ENCODE data around the gene TEAD1. TPM values are rescaled to one million over a fixed set of nuclear protein-coding genes. Genes with fewer than 3 reads are reported as not detected.

Gene TEAD1
- total and polyA plus RNA-seq, 9 of the 15 experiments (the other 6 are each of a cell fraction or from before 2014, with no cell fraction given), result 1.7 to 17.7 (median 10.8) TPM

DNA sequence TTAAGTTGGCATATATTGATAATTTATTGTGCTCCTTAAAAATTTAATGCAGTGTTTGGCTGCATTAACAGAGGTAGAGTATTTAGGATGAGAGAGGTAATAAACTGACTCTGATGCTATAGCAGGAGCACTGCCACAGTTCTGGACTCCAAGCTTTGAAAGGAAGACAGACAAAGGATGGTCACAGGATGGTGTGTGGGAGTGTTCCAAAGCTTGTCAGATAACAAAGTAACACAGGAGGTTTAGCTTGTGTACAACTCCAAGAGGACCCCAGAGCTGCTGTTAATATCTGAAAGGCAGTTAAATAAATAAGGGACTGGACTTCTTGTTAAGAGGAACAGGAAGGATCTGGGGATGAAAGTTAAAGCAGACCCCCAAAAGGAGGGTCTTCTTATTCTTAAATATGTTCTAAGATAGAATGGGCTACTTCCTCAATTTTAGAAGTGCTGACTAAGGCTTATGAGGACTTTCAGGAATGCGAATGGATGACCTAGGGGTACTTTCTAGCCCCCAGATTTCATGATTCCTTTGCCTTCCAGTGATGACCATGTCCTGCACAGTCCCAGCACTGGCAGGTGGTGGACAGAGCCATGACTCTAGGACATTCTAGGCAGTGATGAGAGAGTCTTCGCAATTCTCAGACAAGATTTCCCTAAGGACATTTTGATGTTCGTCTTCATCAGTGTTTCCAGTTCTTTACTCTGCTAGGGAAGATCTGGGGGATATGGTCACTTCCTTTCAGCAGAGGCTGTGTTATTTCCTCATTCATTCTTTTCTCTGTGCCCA is 185.8 kb downstream of the TEAD1 start (continued):
- TF ChIP-seq, protein P1, sequence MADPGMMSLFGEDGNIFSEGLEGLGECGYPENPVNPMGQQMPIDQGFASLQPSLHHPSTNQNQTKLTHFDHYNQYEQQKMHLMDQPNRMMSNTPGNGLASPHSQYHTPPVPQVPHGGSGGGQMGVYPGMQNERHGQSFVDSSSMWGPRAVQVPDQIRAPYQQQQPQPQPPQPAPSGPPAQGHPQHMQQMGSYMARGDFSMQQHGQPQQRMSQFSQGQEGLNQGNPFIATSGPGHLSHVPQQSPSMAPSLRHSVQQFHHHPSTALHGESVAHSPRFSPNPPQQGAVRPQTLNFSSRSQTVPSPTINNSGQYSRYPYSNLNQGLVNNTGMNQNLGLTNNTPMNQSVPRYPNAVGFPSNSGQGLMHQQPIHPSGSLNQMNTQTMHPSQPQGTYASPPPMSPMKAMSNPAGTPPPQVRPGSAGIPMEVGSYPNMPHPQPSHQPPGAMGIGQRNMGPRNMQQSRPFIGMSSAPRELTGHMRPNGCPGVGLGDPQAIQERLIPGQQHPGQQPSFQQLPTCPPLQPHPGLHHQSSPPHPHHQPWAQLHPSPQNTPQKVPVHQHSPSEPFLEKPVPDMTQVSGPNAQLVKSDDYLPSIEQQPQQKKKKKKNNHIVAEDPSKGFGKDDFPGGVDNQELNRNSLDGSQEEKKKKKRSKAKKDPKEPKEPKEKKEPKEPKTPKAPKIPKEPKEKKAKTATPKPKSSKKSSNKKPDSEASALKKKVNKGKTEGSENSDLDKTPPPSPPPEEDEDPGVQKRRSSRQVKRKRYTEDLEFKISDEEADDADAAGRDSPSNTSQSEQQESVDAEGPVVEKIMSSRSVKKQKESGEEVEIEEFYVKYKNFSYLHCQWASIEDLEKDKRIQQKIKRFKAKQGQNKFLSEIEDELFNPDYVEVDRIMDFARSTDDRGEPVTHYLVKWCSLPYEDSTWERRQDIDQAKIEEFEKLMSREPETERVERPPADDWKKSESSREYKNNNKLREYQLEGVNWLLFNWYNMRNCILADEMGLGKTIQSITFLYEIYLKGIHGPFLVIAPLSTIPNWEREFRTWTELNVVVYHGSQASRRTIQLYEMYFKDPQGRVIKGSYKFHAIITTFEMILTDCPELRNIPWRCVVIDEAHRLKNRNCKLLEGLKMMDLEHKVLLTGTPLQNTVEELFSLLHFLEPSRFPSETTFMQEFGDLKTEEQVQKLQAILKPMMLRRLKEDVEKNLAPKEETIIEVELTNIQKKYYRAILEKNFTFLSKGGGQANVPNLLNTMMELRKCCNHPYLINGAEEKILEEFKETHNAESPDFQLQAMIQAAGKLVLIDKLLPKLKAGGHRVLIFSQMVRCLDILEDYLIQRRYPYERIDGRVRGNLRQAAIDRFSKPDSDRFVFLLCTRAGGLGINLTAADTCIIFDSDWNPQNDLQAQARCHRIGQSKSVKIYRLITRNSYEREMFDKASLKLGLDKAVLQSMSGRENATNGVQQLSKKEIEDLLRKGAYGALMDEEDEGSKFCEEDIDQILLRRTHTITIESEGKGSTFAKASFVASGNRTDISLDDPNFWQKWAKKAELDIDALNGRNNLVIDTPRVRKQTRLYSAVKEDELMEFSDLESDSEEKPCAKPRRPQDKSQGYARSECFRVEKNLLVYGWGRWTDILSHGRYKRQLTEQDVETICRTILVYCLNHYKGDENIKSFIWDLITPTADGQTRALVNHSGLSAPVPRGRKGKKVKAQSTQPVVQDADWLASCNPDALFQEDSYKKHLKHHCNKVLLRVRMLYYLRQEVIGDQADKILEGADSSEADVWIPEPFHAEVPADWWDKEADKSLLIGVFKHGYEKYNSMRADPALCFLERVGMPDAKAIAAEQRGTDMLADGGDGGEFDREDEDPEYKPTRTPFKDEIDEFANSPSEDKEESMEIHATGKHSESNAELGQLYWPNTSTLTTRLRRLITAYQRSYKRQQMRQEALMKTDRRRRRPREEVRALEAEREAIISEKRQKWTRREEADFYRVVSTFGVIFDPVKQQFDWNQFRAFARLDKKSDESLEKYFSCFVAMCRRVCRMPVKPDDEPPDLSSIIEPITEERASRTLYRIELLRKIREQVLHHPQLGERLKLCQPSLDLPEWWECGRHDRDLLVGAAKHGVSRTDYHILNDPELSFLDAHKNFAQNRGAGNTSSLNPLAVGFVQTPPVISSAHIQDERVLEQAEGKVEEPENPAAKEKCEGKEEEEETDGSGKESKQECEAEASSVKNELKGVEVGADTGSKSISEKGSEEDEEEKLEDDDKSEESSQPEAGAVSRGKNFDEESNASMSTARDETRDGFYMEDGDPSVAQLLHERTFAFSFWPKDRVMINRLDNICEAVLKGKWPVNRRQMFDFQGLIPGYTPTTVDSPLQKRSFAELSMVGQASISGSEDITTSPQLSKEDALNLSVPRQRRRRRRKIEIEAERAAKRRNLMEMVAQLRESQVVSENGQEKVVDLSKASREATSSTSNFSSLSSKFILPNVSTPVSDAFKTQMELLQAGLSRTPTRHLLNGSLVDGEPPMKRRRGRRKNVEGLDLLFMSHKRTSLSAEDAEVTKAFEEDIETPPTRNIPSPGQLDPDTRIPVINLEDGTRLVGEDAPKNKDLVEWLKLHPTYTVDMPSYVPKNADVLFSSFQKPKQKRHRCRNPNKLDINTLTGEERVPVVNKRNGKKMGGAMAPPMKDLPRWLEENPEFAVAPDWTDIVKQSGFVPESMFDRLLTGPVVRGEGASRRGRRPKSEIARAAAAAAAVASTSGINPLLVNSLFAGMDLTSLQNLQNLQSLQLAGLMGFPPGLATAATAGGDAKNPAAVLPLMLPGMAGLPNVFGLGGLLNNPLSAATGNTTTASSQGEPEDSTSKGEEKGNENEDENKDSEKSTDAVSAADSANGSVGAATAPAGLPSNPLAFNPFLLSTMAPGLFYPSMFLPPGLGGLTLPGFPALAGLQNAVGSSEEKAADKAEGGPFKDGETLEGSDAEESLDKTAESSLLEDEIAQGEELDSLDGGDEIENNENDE (IDR thresholded peaks at IDR 0.05; ENCODE audit: low read depth, low read length), result no peak
- no peak for TF ChIP-seq ZSCAN32 (CRISPR knock-in tag; IDR thresholded peaks at IDR 0.05)
- TF ChIP-seq, protein P2, sequence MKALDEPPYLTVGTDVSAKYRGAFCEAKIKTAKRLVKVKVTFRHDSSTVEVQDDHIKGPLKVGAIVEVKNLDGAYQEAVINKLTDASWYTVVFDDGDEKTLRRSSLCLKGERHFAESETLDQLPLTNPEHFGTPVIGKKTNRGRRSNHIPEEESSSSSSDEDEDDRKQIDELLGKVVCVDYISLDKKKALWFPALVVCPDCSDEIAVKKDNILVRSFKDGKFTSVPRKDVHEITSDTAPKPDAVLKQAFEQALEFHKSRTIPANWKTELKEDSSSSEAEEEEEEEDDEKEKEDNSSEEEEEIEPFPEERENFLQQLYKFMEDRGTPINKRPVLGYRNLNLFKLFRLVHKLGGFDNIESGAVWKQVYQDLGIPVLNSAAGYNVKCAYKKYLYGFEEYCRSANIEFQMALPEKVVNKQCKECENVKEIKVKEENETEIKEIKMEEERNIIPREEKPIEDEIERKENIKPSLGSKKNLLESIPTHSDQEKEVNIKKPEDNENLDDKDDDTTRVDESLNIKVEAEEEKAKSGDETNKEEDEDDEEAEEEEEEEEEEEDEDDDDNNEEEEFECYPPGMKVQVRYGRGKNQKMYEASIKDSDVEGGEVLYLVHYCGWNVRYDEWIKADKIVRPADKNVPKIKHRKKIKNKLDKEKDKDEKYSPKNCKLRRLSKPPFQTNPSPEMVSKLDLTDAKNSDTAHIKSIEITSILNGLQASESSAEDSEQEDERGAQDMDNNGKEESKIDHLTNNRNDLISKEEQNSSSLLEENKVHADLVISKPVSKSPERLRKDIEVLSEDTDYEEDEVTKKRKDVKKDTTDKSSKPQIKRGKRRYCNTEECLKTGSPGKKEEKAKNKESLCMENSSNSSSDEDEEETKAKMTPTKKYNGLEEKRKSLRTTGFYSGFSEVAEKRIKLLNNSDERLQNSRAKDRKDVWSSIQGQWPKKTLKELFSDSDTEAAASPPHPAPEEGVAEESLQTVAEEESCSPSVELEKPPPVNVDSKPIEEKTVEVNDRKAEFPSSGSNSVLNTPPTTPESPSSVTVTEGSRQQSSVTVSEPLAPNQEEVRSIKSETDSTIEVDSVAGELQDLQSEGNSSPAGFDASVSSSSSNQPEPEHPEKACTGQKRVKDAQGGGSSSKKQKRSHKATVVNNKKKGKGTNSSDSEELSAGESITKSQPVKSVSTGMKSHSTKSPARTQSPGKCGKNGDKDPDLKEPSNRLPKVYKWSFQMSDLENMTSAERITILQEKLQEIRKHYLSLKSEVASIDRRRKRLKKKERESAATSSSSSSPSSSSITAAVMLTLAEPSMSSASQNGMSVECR (CRISPR knock-in tag; IDR thresholded peaks at IDR 0.05), result no peak
- no peak for TF ChIP-seq SMAD3 (CRISPR knock-in tag; conservative IDR thresholded peaks at IDR 0.05)
- no peak for TF ChIP-seq JUND (IDR thresholded peaks at IDR 0.05; ENCODE audit: borderline replicate concordance, low read depth, low read length)
- peak; percentile 47; the same call in 1 of the 3 replicates for TF ChIP-seq JUND (tag; IDR thresholded peaks at IDR 0.05; ENCODE audit: borderline replicate concordance, low read depth, low read length)
- TF ChIP-seq CXXC5 (CRISPR knock-in tag; IDR thresholded peaks at IDR 0.05), result 0 out of 2 replicates have a peak, but pooled peaks have one; percentile 16
- TF ChIP-seq U2AF1 (optimal IDR thresholded peaks at IDR 0.05; ENCODE audit: low read depth, low read length), result no peak
- TF ChIP-seq ZNF77 (CRISPR knock-in tag; IDR thresholded peaks at IDR 0.05), result no peak
